ENCODE results near the gene ATP8B1.

DNA sequence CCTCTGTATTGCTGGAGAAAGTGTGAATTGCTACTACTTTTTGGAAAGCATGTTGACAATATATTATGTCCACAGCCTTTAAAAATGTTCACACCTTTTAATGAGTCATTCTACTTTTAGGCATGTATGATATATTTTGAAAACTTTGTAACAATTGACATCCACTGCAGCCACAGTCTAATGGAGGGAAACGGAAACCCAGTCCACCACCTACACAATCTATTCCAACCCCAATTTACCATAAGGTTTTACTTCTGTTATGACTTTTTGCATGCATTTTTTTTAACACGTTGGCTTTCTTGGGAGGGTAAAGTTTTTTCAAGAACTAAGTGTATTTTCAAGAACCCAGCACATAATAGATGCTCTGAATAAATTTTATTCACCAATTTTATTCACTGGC is 38.5 kb upstream of the ATP8B1 start:
- TF ChIP-seq, protein P1, sequence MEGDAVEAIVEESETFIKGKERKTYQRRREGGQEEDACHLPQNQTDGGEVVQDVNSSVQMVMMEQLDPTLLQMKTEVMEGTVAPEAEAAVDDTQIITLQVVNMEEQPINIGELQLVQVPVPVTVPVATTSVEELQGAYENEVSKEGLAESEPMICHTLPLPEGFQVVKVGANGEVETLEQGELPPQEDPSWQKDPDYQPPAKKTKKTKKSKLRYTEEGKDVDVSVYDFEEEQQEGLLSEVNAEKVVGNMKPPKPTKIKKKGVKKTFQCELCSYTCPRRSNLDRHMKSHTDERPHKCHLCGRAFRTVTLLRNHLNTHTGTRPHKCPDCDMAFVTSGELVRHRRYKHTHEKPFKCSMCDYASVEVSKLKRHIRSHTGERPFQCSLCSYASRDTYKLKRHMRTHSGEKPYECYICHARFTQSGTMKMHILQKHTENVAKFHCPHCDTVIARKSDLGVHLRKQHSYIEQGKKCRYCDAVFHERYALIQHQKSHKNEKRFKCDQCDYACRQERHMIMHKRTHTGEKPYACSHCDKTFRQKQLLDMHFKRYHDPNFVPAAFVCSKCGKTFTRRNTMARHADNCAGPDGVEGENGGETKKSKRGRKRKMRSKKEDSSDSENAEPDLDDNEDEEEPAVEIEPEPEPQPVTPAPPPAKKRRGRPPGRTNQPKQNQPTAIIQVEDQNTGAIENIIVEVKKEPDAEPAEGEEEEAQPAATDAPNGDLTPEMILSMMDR (IDR thresholded peaks at IDR 0.05), result no peak
- TF ChIP-seq POLR2A (IDR thresholded peaks at IDR 0.05), result no peak

All from body of pancreas (tissue), 4 donors.